CD4-positive, alpha-beta T cell (primary cell): Measurements from ENCODE around the gene SERF2. TPM values are rescaled to one million over a fixed set of nuclear protein-coding genes. Genes with fewer than 3 reads are reported as not detected.

Experiments used
- ATAC-seq: fragments of 200-7000 bp; cut with Tn5 transposase; one replicate; pipeline ENCODE4 v1.10.0; 2022; ENCODE audit warnings: mild to moderate bottlenecking; ENCODE audit not compliant: poor library complexity
- CTCF ChIA-PET: fragments of 350-600 bp; sonication (Branson Sonifier 250); formaldehyde crosslinking; loops from one replicate; lab custom pipeline; 2021; ENCODE audit warnings: antibody characterized with exemption, inconsistent platforms; lab: Charles Lee
- POLR2A ChIA-PET: fragments of 350-600 bp; sonication (Branson Sonifier 250); formaldehyde crosslinking; loops from one replicate; lab custom pipeline; 2021; ENCODE audit warnings: antibody characterized with exemption, inconsistent platforms; lab: Charles Lee
- DNase-seq, 14 experiments: peaks; one replicate each; pipeline ENCODE4 v3.0.0-alpha.2; 2013 to 2020; ENCODE audit warnings: mixed read lengths in 2 of 14
- H3K27ac ChIP-seq, 2 donors: one replicate each; pipeline versions ENCODE4 v1.5.1 to v1.7.0; 2013; ENCODE audit warnings: low read length in 2 of 2, low read depth in 1 of 2, mild to moderate bottlenecking in 1 of 2
- H3K27me3 ChIP-seq, 2 experiments: 1 replicate in 1 of 2; 2 replicates in 1 of 2; pipeline versions ENCODE4 v1.6.1 to v1.7.0; 2013; ENCODE audit warnings: low read length in 2 of 2, control low read depth in 1 of 2, mild to moderate bottlenecking in 1 of 2, moderate library complexity in 1 of 2; ENCODE audit not compliant: insufficient read depth in 2 of 2, control insufficient read depth in 1 of 2
- H3K36me3 ChIP-seq: one replicate; pipeline ENCODE4 v1.6.1; 2013; ENCODE audit warnings: low read length, control low read depth; ENCODE audit not compliant: insufficient read depth
- H3K4me1 ChIP-seq: one replicate; pipeline ENCODE4 v1.6.1; 2013; ENCODE audit warnings: low read length, control low read depth; ENCODE audit not compliant: insufficient read depth
- H3K4me3 ChIP-seq: one replicate; pipeline ENCODE4 v1.5.1; 2013; ENCODE audit warnings: mild to moderate bottlenecking, low read length, moderate library complexity
- H3K9me3 ChIP-seq, 2 experiments: 1 replicate in 1 of 2; 2 replicates in 1 of 2; pipeline versions ENCODE4 v1.6.1 to v1.7.0; 2013; ENCODE audit warnings: low read length in 2 of 2, mild to moderate bottlenecking in 2 of 2, control low read depth in 1 of 2, moderate library complexity in 1 of 2; ENCODE audit not compliant: control insufficient read depth in 1 of 2, insufficient read depth in 1 of 2
- H3K27ac Mint-ChIP-seq: one replicate; pipeline ENCODE4 v1.8.0; 2020; ENCODE audit warnings: mixed read lengths
- H3K27me3 Mint-ChIP-seq: one replicate; pipeline ENCODE4 v1.8.0; 2021; ENCODE audit warnings: mixed read lengths
- H3K36me3 Mint-ChIP-seq: one replicate; pipeline ENCODE4 v1.8.0; 2021; ENCODE audit warnings: low read depth, mixed read lengths
- H3K4me1 Mint-ChIP-seq: one replicate; pipeline ENCODE4 v1.8.0; 2021; ENCODE audit warnings: low read depth, mixed read lengths
- H3K4me3 Mint-ChIP-seq: one replicate; pipeline ENCODE4 v1.8.0; 2020; ENCODE audit warnings: mild to moderate bottlenecking, mixed read lengths
- H3K9me3 Mint-ChIP-seq: one replicate; pipeline ENCODE4 v1.8.0; 2020; ENCODE audit warnings: mixed read lengths
- CTCF ChIP-seq: fragments of 200-600 bp; IDR thresholded peaks from one replicate; pipeline ENCODE4 v1.8.0; 2022; ENCODE audit warnings: antibody characterized with exemption, mild to moderate bottlenecking
- intact Hi-C, 2 experiments: fragments of 100-400 bp; cut with DNase I in 1 of 2; cut with micrococcal nuclease in 1 of 2; formaldehyde crosslinking; loops; one replicate each; pipeline versions ENCODE4 v1.15.1 to v1.9.0; 2023 to 2025; cut with DNase I, micrococcal nuclease
- total RNA-seq, 174 experiments: library from RNA in 2 of 174; stranded (reverse) in 2 of 174; gene quantifications; one replicate each; pipeline ENCODE4 v1.2.3 and lab custom pipeline; 2021 to 2026

SERF2 gene
- total RNA-seq, 2 experiments from 2014 or later: 319 to 323 TPM

GRCh38 chr15:43762824-43763223 is 29.3 kb upstream of the SERF2 start:
- peaks cover 4% of the 10 kb centered on the region for H3K4me1 Mint-ChIP-seq
- no peak overlapping the region for H3K27ac Mint-ChIP-seq
- H3K27me3 Mint-ChIP-seq: no peaks in the 10 kb centered on the region
- POLR2A ChIA-PET: no interaction called here
- Histone ChIP-seq H3K27ac (no peak overlapping the region), H3K9me3 (no peaks in the 10 kb centered on the region), H3K36me3 (peaks cover 93% of the 10 kb centered on the region), H3K27me3 (no peaks in the 10 kb centered on the region), H3K4me1 (no peaks in the 10 kb centered on the region), H3K4me3 (no peak overlapping the region)
- no peak for TF ChIP-seq CTCF
- DNase-seq (no peak), ATAC-seq (no peak)
- H3K36me3 Mint-ChIP-seq: peaks cover 85% of the 10 kb centered on the region
- intact Hi-C loops: no loop called here
- H3K9me3 Mint-ChIP-seq: no peaks in the 10 kb centered on the region
- H3K4me3 Mint-ChIP-seq: no peak overlapping the region
- CTCF ChIA-PET: no interaction called here

- intact Hi-C loops: no loop called here
- peaks cover 91% of the 10 kb centered on the region for H3K36me3 Mint-ChIP-seq
- DNase-seq (no peak), ATAC-seq (no peak)
- peaks cover 94% of the 10 kb centered on the region for H3K36me3 ChIP-seq
- ChIA-PET POLR2A (no interaction called here), CTCF (no interaction called here)
- peaks cover 4% of the 10 kb centered on the region for H3K4me1 Mint-ChIP-seq
- no peaks in the 10 kb centered on the region for H3K9me3 ChIP-seq
- H3K27me3 ChIP-seq: no peaks in the 10 kb centered on the region
- no peaks in the 10 kb centered on the region for H3K27me3 Mint-ChIP-seq
- no peaks in the 10 kb centered on the region for H3K9me3 Mint-ChIP-seq
- no peaks in the 10 kb centered on the region for H3K4me1 ChIP-seq
- TF ChIP-seq CTCF: no peak
- H3K4me3 ChIP-seq: no peak overlapping the region
- no peak overlapping the region for H3K27ac ChIP-seq
- no peak overlapping the region for H3K27ac Mint-ChIP-seq
- no peak overlapping the region for H3K4me3 Mint-ChIP-seq
Measured at GRCh38 chr15:43763819-43764446, 28.2 kb upstream of the SERF2 start.

GRCh38 chr15:43769584-43770228 is 22.4 kb upstream of the SERF2 start:
- TF ChIP-seq CTCF: peak; percentile 79
- Mint-ChIP-seq H3K27ac (peak overlapping the region; percentile 12), H3K27me3 (no peaks in the 10 kb centered on the region), H3K36me3 (peaks cover 99% of the 10 kb centered on the region), H3K4me3 (no peak overlapping the region), H3K4me1 (peaks cover 5% of the 10 kb centered on the region), H3K9me3 (no peaks in the 10 kb centered on the region)
- no peaks in the 10 kb centered on the region for H3K4me1 ChIP-seq
- peaks cover 84% of the 10 kb centered on the region for H3K36me3 ChIP-seq
- ChIA-PET POLR2A (interaction anchor here (1.7 kb wide), 1 partner anchor 20 kb away, joined by 6 read pairs; no protein-coding TSS in a partner anchor), CTCF (interaction anchor here (0.7 to 1.5 kb wide), 8 partner anchors 9 to 24 kb away, joined by 3 to 5 read pairs (median 4); no protein-coding TSS in a partner anchor)
- peak; percentile 35 to 79 (median 55) for DNase-seq
- H3K27ac ChIP-seq: no peak overlapping the region
- H3K4me3 ChIP-seq: no peak overlapping the region
- ATAC-seq: peak; percentile 89
- intact Hi-C loops: no loop called here
- no peaks in the 10 kb centered on the region for H3K9me3 ChIP-seq
- no peaks in the 10 kb centered on the region for H3K27me3 ChIP-seq
